Heart left ventricle (tissue), 13 donors: ENCODE measurements around the gene TEDC2.
"Not testable (repeated sequence)": the region's sequence is repeated elsewhere in the genome, so short reads cannot be mapped to it uniquely, and the experiment has no call there.

Source experiments
- CTCF ChIP-seq, 12 donors: fragments of 200-600 bp; sonication (generic) in 4 of 12; IDR thresholded peaks; one replicate each; pipeline versions ENCODE4 v1.5.0 to v1.8.0; 2018 to 2022; ENCODE audit warnings: antibody characterized with exemption in 12 of 12, mild to moderate bottlenecking in 5 of 12
- POLR2A ChIP-seq, 2 donors: fragments of 450-650 bp; IDR thresholded peaks; one replicate each; pipeline ENCODE4 v1.6.1; 2017; ENCODE audit warnings: antibody characterized with exemption in 2 of 2, mild to moderate bottlenecking in 2 of 2, moderate library complexity in 2 of 2
- donor health status: ischemic (EF 13 %, LVEDD 7.1; RV severe dilation, severe dysfunction).
- donor health status: DM: no; HTN: yes; CAD: no.
- donor health status: DM: no; HTN: no; CAD: no.
- donor health status: ischemic (EF 25% LVEDD 6.9; RV normal size, moderate dysfunction).
- donor health status: ischemic (EF 25% LVEDD 5.7; RV mildly dilated, moderate dysfunction).
- donor health status: ischemic (EF 35%, LVEDD 5.7; RV mildly dilated, moderate dysfunction).
- donor health status: nonischemic (EF 11% LVEDD 7.7; RV severe dilation, severe dysfunction).
- donor health status: DM: yes; HTN: yes; CAD: no.
- donor health status: PGD.
- donor health status: ischemic (EF 29% LVEDD 5.4; RV normal size, mild dysfunction).
- donor health status: nonischemic (EF 23%, LVEDD 6.1; RV moderate dilation, normal function).

DNA sequence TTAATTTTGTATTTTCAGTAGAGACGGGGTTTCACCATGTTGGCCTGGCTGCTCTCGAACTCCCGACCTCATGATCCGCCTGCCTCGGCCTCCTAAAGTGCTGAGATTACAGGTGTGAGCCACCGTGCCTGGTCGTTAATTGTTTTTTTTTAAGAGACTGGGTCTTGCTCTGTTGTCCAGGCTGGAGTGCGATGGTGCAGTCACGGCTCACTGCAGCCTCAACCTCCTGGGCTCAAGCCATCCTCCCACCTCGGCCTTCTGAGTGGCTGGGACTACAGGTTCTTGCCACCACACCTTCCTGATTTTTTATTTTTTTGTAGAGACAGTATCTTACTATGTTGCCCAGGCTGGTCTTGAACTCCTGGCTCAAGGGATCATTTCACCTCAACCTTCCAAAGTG, 20.1 kb downstream of the TEDC2 start:
- not testable (repeated sequence) for TF ChIP-seq CTCF, POLR2A (IDR thresholded peaks at IDR 0.05)
